K562 (cell line): ENCODE data around the gene DNA2. TPM values are rescaled to one million over a fixed set of nuclear protein-coding genes. Genes with fewer than 3 reads are reported as not detected.
A peak's percentile ranks its signal among the peaks of the same experiment; 100 is the strongest.

Experiments
- CREB3 ChIP-seq: fragments of 450-650 bp; conservative IDR thresholded peaks from 2 replicates; pipeline ENCODE4 v1.6.1; 2016; ENCODE audit warnings: missing genetic modification characterization, low read depth, mild to moderate bottlenecking, missing compliant biosample characterization, moderate library complexity
- HDGF ChIP-seq: fragments of 450-650 bp; IDR thresholded peaks from 2 replicates; pipeline ENCODE4 v1.6.1; 2016
- KAT8 ChIP-seq: fragments of 450-650 bp; IDR thresholded peaks from 2 replicates; pipeline ENCODE4 v1.6.1; 2016; ENCODE audit warnings: low read depth, mild to moderate bottlenecking
- MCM7 ChIP-seq, 2 experiments: fragments of 450-650 bp; IDR thresholded peaks; 2 replicates each; pipeline ENCODE4 v1.6.1; 2016 to 2018
- MEIS2 ChIP-seq: fragments of 450-650 bp; IDR thresholded peaks from 2 replicates; pipeline ENCODE4 v1.6.1; 2014; ENCODE audit warnings: mild to moderate bottlenecking; ENCODE audit not compliant: partially characterized antibody
- NR2C1 ChIP-seq, 2 experiments: fragments of 450-650 bp; IDR thresholded peaks; 2 replicates each; pipeline ENCODE4 v1.6.1; 2017; ENCODE audit warnings: mild to moderate bottlenecking in 2 of 2, antibody characterized with exemption in 1 of 2, inconsistent platforms in 1 of 2, missing compliant biosample characterization in 1 of 2, missing genetic modification characterization in 1 of 2
- NUFIP1 ChIP-seq: fragments of 450-650 bp; IDR thresholded peaks from 2 replicates; pipeline ENCODE4 v1.6.1; 2018; ENCODE audit not compliant: partially characterized antibody
- POLR2B ChIP-seq: fragments of 450-650 bp; IDR thresholded peaks from 2 replicates; pipeline ENCODE4 v1.6.1; 2018; ENCODE audit warnings: low read depth; ENCODE audit not compliant: partially characterized antibody
- PRMT5 ChIP-seq: sonication (generic); formaldehyde crosslinking; IDR thresholded peaks from 2 replicates; pipeline ENCODE4 v1.5.0; 2020; ENCODE audit warnings: missing genetic modification reagents
- RREB1 ChIP-seq: fragments of 250-450 bp; sonication (Bioruptor Pico); IDR thresholded peaks from 2 replicates; pipeline ENCODE4 v1.4.0; 2020
- SNRNP70 ChIP-seq: fragments of 200-400 bp; formaldehyde crosslinking; optimal IDR thresholded peaks from 2 replicates; pipeline ENCODE3; 2017; ENCODE audit warnings: low read depth, low read length
- SRSF1 ChIP-seq: fragments of 200-400 bp; formaldehyde crosslinking; IDR thresholded peaks from 2 replicates; pipeline ENCODE4 v1.6.1; 2017; ENCODE audit warnings: mild to moderate bottlenecking, low read depth, low read length, moderate library complexity
- TAF9B ChIP-seq: fragments of 450-650 bp; IDR thresholded peaks from 2 replicates; pipeline ENCODE4 v1.6.1; 2018; ENCODE audit warnings: mild to moderate bottlenecking; ENCODE audit not compliant: partially characterized antibody
- TCF15 ChIP-seq: fragments of 250-450 bp; sonication (Bioruptor Pico); IDR thresholded peaks from 2 replicates; pipeline ENCODE4 v1.8.0; 2022; ENCODE audit warnings: moderate library complexity, mild to moderate bottlenecking, inconsistent platforms
- THAP12 ChIP-seq: fragments of 250-450 bp; sonication (Bioruptor Pico); IDR thresholded peaks from 2 replicates; pipeline ENCODE4 v1.9.0; 2021; ENCODE audit warnings: mild to moderate bottlenecking, inconsistent platforms
- WHSC1 ChIP-seq: IDR thresholded peaks from one replicate; pipeline ENCODE4 v1.6.1; 2012; ENCODE audit warnings: low read length, control low read depth, inconsistent platforms
- ZNF124 ChIP-seq: sonication (generic); formaldehyde crosslinking; IDR thresholded peaks from 2 replicates; pipeline ENCODE4 v1.8.1; 2022; ENCODE audit warnings: missing genetic modification reagents
- ZNF589 ChIP-seq: fragments of 200-800 bp; sonication (Bioruptor generic); IDR thresholded peaks from 2 replicates; pipeline ENCODE4 v1.6.1; 2016; ENCODE audit warnings: low read depth, missing genetic modification characterization, missing compliant biosample characterization
- polyA plus RNA-seq, 8 experiments: library from polyadenylated mRNA; depleted of rRNA in 4 of 8; stranded (reverse) in 5 of 8; unstranded in 3 of 8; fragments of >200 nt; fragmentation: Nextera tagmentation in 2 of 8; fragmentation: Illumina TruSeq in 1 of 8; extraction: Ambion mirVana in 2 of 8; extraction: Trizol in 1 of 8; gene quantifications; 2 replicates each; pipeline versions ENCODE4 v1.2.1 to v1.2.3, GENCODE V29; 2011 to 2014; ENCODE audit warnings: inconsistent platforms in 1 of 8, missing spikeins in 1 of 8
- total RNA-seq, 7 experiments: library from RNA; depleted of rRNA in 6 of 7; stranded (reverse); fragments of >200 nt in 6 of 7; fragmentation: Illumina TruSeq in 2 of 7; extraction: Trizol in 2 of 7; gene quantifications; 2 replicates each; pipeline versions ENCODE4 v1.2.1 to v1.2.3, GENCODE V29; 2011 to 2021; ENCODE audit warnings: low replicate concordance in 1 of 7

Gene DNA2
- total and polyA plus RNA-seq, 9 of the 15 experiments (the other 6 are each of a cell fraction or from before 2014, with no cell fraction given): 24.6 to 51.4 (median 40.8) TPM

GRCh38 chr10:68471586-68472408 is at the start of gene DNA2 (continued):
- TF ChIP-seq RREB1 (CRISPR knock-in tag) (no peak), ZNF124 (no peak), CREB3 (peak; percentile 88), SRSF1 (no peak), PRMT5 (CRISPR knock-in tag) (no peak), HDGF (no peak), MCM7 (IDR thresholded peaks at IDR 0.05) (no peak), WHSC1 (no peak), NUFIP1 (no peak), TAF9B (peak; percentile 55), ZNF589 (0 out of 2 replicates have a peak, but pooled peaks have one; percentile 69), THAP12 (0 out of 2 replicates have a peak, but pooled peaks have one; percentile 37), SNRNP70 (no peak), KAT8 (no peak; the same call in 1 of the 2 replicates), POLR2B (peak; percentile 93), NR2C1 (IDR thresholded peaks at IDR 0.05) (no peak), NR2C1 (tag; IDR thresholded peaks at IDR 0.05) (peak; percentile 67; the same call in 1 of the 2 replicates), TCF15 (CRISPR knock-in tag) (peak; percentile 45; the same call in 1 of the 2 replicates), MEIS2 (peak; percentile 94)
